ENCODE data around the gene PIP5KL1. TPM values are rescaled to one million over a fixed set of nuclear protein-coding genes. Genes with fewer than 3 reads are reported as not detected.

Gene PIP5KL1
- total and polyA plus RNA-seq, 2 of the 4 experiments (the other 2 are of a cell fraction), result 0.36 to 3.6 TPM

DNA sequence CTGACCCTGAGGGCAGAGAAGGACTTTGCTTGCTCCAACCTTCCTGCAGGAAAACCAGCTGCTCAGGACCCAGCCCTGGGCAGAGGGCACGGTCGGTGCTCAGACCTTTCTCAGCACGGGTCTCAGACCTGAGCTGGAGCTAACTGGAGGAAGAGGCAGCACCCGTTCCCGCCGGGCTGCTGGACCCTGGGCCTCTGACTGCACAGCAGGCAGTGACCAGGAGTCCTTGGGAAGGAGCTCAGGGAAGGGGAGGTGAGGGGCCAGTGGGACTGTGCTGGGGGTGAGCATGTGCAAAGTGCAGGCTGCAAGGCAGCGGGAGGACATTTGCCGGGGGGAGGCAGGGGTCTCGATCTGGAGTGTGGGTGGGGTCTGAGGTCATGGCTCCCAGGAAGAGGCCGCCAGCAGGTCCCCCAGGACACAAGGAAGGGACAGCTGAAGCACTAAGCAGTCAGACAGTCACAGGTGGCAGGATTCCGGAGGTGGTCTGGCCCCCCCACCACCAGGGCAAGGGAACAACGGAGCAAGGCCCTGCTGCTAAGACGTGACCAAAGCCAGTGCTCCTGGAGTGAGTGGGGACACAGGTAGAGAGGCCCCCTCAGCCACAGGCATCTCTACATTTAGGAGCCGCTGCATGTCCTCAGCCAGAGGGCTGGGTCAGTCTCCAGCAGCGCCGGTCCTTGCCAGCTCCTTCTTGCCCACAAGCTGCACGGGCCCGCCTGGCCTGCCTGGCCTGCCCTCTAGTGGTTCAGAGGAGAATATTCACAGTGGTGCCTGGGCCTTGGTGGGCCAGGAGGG is 11.8 kb upstream of the PIP5KL1 start (continued):
- no peak for TF ChIP-seq RFX5 (IDR thresholded peaks at IDR 0.05; ENCODE audit: low read depth, low read length)
- TF ChIP-seq CEBPB (IDR thresholded peaks at IDR 0.05; ENCODE audit: low read depth, low read length), result no peak

DNA sequence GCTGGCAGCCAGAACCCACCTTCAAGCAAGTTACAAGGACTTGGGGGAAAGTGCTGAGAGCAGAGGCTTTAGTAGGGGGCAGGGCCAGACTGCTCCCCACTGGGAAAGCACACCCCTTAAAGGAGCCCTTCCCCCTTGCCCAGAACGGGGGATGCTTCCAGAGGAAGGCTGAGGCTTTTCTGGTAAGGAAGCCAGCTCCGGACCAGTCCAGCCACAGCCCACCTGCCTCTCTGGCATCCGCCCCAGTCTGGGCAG is 11.3 kb upstream of the PIP5KL1 start:
- H3K4ac ChIP-seq (ENCODE audit: low read depth, low read length), result no peak overlapping the region
- 92% methylated on average over 2 of the region's 3 CpGs; no CpG with 5 or more reads in 1 of the 2 experiments for WGBS, 2 experiments (ENCODE audit: extremely low coverage in 2 of 2, insufficient read length in 1 of 2)
- H4K20me1 ChIP-seq (ENCODE audit: insufficient read depth, low read length), result peaks cover 18% of the 10 kb centered on the region; the same call in 1 of the 2 replicates
- no peak overlapping the region for H3K23ac ChIP-seq (ENCODE audit: low read depth, low read length)
- DNase-seq, result no peak
- no TSS peak for BruUV-seq (replicated peaks)
- intact Hi-C loops (cut with micrococcal nuclease), result loop anchor here (1.0 to 5.0 kb wide), 4 partner anchors 37 to 155 kb away; no protein-coding TSS in a partner anchor
- no peak overlapping the region for H3K18ac ChIP-seq (ENCODE audit: low read depth, low read length)
- no peak overlapping the region for H4K8ac ChIP-seq (ENCODE audit: low read depth in 2 of 2, low read length in 2 of 2)
- H2BK20ac ChIP-seq (ENCODE audit: low read depth, low read length), result no peak overlapping the region
- no peak overlapping the region for H3K4me2 ChIP-seq (ENCODE audit: low read depth, low read length)
- no peak overlapping the region for H2AK5ac ChIP-seq (ENCODE audit: low read depth, low read length)
- H3K56ac ChIP-seq (ENCODE audit: extremely low read depth, insufficient read depth, low read length), result no peak overlapping the region
- H3K79me1 ChIP-seq (ENCODE audit: low read depth in 1 of 2, low read length in 2 of 2), result peaks cover 3 to 13% of the 10 kb centered on the region in 2 experiments; a peak in 2 of 4 replicates
- ATAC-seq (ENCODE audit: low read depth), result no peak
- no peak overlapping the region for H3K27ac ChIP-seq (ENCODE audit: insufficient read depth, low read length)
- CTCF ChIA-PET, result interaction anchor here (0.9 to 2.8 kb wide), 3 partner anchors 37 to 176 kb away, joined by 3 to 15 read pairs (median 3); no protein-coding TSS in a partner anchor
- TF ChIP-seq BHLHE40 (IDR thresholded peaks at IDR 0.05; ENCODE audit: low read depth, low read length) (no peak), MAZ (IDR thresholded peaks at IDR 0.05; ENCODE audit: borderline replicate concordance, low read depth, low read length) (no peak), NFE2L2 (IDR thresholded peaks at IDR 0.05; ENCODE audit: low read depth, low read length) (no peak), RAD21 (IDR thresholded peaks at IDR 0.05; ENCODE audit: low read length) (no peak), MAFK (IDR thresholded peaks at IDR 0.05; ENCODE audit: low read depth, low read length) (no peak), SMC3 (IDR thresholded peaks at IDR 0.05; ENCODE audit: low read depth, low read length) (no peak), FOS (IDR thresholded peaks at IDR 0.05; ENCODE audit: low read depth, low read length) (no peak), POLR2A (IDR thresholded peaks at IDR 0.05; ENCODE audit: low read depth, low read length) (no peak), RCOR1 (IDR thresholded peaks at IDR 0.05; ENCODE audit: insufficient replicate concordance, low read length) (no peak)
- TF ChIP-seq, protein P1, sequence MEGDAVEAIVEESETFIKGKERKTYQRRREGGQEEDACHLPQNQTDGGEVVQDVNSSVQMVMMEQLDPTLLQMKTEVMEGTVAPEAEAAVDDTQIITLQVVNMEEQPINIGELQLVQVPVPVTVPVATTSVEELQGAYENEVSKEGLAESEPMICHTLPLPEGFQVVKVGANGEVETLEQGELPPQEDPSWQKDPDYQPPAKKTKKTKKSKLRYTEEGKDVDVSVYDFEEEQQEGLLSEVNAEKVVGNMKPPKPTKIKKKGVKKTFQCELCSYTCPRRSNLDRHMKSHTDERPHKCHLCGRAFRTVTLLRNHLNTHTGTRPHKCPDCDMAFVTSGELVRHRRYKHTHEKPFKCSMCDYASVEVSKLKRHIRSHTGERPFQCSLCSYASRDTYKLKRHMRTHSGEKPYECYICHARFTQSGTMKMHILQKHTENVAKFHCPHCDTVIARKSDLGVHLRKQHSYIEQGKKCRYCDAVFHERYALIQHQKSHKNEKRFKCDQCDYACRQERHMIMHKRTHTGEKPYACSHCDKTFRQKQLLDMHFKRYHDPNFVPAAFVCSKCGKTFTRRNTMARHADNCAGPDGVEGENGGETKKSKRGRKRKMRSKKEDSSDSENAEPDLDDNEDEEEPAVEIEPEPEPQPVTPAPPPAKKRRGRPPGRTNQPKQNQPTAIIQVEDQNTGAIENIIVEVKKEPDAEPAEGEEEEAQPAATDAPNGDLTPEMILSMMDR (conservative IDR thresholded peaks at IDR 0.05; ENCODE audit: low read depth, low read length), result no peak
- dilution Hi-C loops (cut with HindIII; ENCODE audit: low sequenced_read_pairs, unreplicated experiment), result no loop called here
- no peak overlapping the region for H2BK120ac ChIP-seq (ENCODE audit: low read depth, low read length)
- H4K5ac ChIP-seq (ENCODE audit: low read depth, low read length), result no peak overlapping the region
- no peak overlapping the region for H2BK5ac ChIP-seq (ENCODE audit: low read depth, low read length, poor library complexity, severe bottlenecking)
- no peak overlapping the region for H3K9ac ChIP-seq (ENCODE audit: low read depth, low read length)
- H4K91ac ChIP-seq (ENCODE audit: insufficient read depth, low read depth, low read length), result no peak overlapping the region
- no peak overlapping the region for H3K14ac ChIP-seq (replicated peaks; ENCODE audit: low read depth, low read length)
- in situ Hi-C loops (cut with MboI; ENCODE audit: low sequenced_read_pairs), result no loop called here
- 0 out of 2 replicates have a peak, but pooled peaks cover 5% of the 10 kb centered on the region for H3K9me1 ChIP-seq (ENCODE audit: insufficient read depth, low read length)
- H2AFZ ChIP-seq (replicated peaks; ENCODE audit: low read length, poor library complexity), result no peak overlapping the region
- H3K4me1 ChIP-seq (ENCODE audit: control insufficient read depth, insufficient read depth, low read length), result peaks cover 9% of the 10 kb centered on the region; the same call in 1 of the 2 replicates
- POLR2A ChIA-PET (ENCODE audit: unreplicated experiment), result no interaction called here
- H3K4me3 ChIP-seq (ENCODE audit: insufficient read depth, low read depth, low read length), result no peak overlapping the region
- no peaks in the 10 kb centered on the region for H3K9me3 ChIP-seq (ENCODE audit: control insufficient read depth, insufficient read depth, low read length)
- H3K27me3 ChIP-seq (ENCODE audit: control insufficient read depth, insufficient read depth, low read length), result no peaks in the 10 kb centered on the region
- peaks cover 29% of the 10 kb centered on the region for H3K36me3 ChIP-seq (ENCODE audit: control insufficient read depth, insufficient read depth, low read length)
- no peak overlapping the region for H2BK15ac ChIP-seq (ENCODE audit: low read depth, low read length)
- no peak overlapping the region for H2AK9ac ChIP-seq (replicated peaks; ENCODE audit: low read depth, low read length, poor library complexity)

All from IMR-90 (cell line).